Tibial nerve (tissue), 4 donors: ENCODE measurements around the gene ULK1. TPM values are rescaled to one million over a fixed set of nuclear protein-coding genes. Genes with fewer than 3 reads are reported as not detected.

Source experiments
- DNase-seq, 2 donors: peaks; one replicate each; pipeline ENCODE4 v3.0.0-alpha.2; 2019; ENCODE audit warnings: low spot score in 2 of 2
- H3K27ac ChIP-seq, 4 donors: fragments of 200-600 bp; sonication (generic) in 3 of 4; one replicate each; pipeline ENCODE4 v1.5.1; 2017 to 2019; ENCODE audit warnings: mild to moderate bottlenecking in 1 of 4
- H3K27me3 ChIP-seq, 2 donors: fragments of 200-600 bp; sonication (generic) in 1 of 2; one replicate each; pipeline versions ENCODE4 v1.5.1 to v1.6.0; 2017 to 2019
- H3K36me3 ChIP-seq, 3 donors: fragments of 200-600 bp; sonication (generic); one replicate each; pipeline ENCODE4 v1.5.1; 2018 to 2019
- H3K4me1 ChIP-seq, 4 donors: fragments of 200-600 bp; sonication (generic) in 3 of 4; one replicate each; pipeline ENCODE4 v1.5.1; 2017 to 2019
- H3K4me3 ChIP-seq, 4 donors: fragments of 200-600 bp; sonication (generic) in 3 of 4; one replicate each; pipeline ENCODE4 v1.5.1; 2017 to 2019; ENCODE audit warnings: mild to moderate bottlenecking in 1 of 4, moderate library complexity in 1 of 4
- H3K9me3 ChIP-seq, 4 donors: fragments of 200-600 bp; sonication (generic) in 3 of 4; one replicate each; pipeline ENCODE4 v1.5.1; 2017 to 2019
- CTCF ChIP-seq, 5 experiments: fragments of 200-600 bp in 3 of 5; fragments of 450-650 bp in 2 of 5; sonication (generic) in 3 of 5; IDR thresholded peaks; one replicate each; pipeline ENCODE4 v1.5.1; 2016 to 2019; ENCODE audit warnings: antibody characterized with exemption in 5 of 5, mild to moderate bottlenecking in 3 of 5, moderate library complexity in 2 of 5
- EP300 ChIP-seq, 2 donors: sonication (generic); formaldehyde crosslinking; IDR thresholded peaks; one replicate each; pipeline ENCODE4 v1.6.1; 2017; ENCODE audit warnings: antibody characterized with exemption in 2 of 2, mild to moderate bottlenecking in 1 of 2
- POLR2A ChIP-seq, 2 donors: fragments of 450-650 bp; IDR thresholded peaks; one replicate each; pipeline ENCODE4 v1.6.1; 2017; ENCODE audit warnings: antibody characterized with exemption in 2 of 2, mild to moderate bottlenecking in 2 of 2, moderate library complexity in 2 of 2
- WGBS, 2 donors: methylation state at CpG; one replicate each; pipeline ENCODE4 v1.1.5; 2018; 5-methylcytosine and 5-hydroxymethylcytosine counted together
- total RNA-seq, 4 donors: library from RNA; depleted of rRNA; stranded (reverse); fragments of >200 nt; gene quantifications; one replicate each; pipeline ENCODE4 v1.1.0, GENCODE V29; 2016

ULK1 gene
- total RNA-seq, 4 donors from 2014 or later, result 19.9 to 52.2 (median 38.0) TPM

GRCh38 chr12:131904346-131904745, 9.9 kb downstream of the ULK1 start:
- H3K4me1 ChIP-seq, result peaks cover 0 to 46% (median 11%) of the 10 kb centered on the region in 4 donors
- H3K27ac ChIP-seq, result no peak overlapping the region
- H3K9me3 ChIP-seq, result no peaks in the 10 kb centered on the region
- peaks cover 0 to 40% (median 4%) of the 10 kb centered on the region in 3 donors for H3K36me3 ChIP-seq
- H3K4me3 ChIP-seq, result no peak overlapping the region
- 80% methylated on average over 4 of the region's 5 CpGs; no CpG with 5 or more reads in 1 of the 2 donors for WGBS, 2 donors
- no peak for DNase-seq
- no peak for TF ChIP-seq CTCF (IDR thresholded peaks at IDR 0.05)
- no peak for TF ChIP-seq POLR2A (IDR thresholded peaks at IDR 0.05)
- no peak for TF ChIP-seq EP300 (IDR thresholded peaks at IDR 0.05)
- H3K27me3 ChIP-seq, result no peaks in the 10 kb centered on the region

GRCh38 chr12:131905081-131905629, 10.7 kb downstream of the ULK1 start:
- TF ChIP-seq CTCF (IDR thresholded peaks at IDR 0.05), result no peak
- WGBS, 2 donors, result 79 to 81% methylated on average over 9 to 13 of the region's 13 CpGs
- DNase-seq, result no peak
- Histone ChIP-seq H3K27me3 (no peaks in the 10 kb centered on the region), H3K9me3 (no peaks in the 10 kb centered on the region), H3K4me3 (no peak overlapping the region), H3K36me3 (peaks cover 0 to 44% (median 11%) of the 10 kb centered on the region in 3 donors), H3K27ac (no peak overlapping the region), H3K4me1 (peaks cover 0 to 44% (median 11%) of the 10 kb centered on the region in 4 donors)

- DNase-seq, result no peak
- 87 to 93% methylated on average over 14 of the region's 15 CpGs for WGBS, 2 donors
- no peak overlapping the region for H3K27ac ChIP-seq
- H3K36me3 ChIP-seq, result peaks cover 0 to 47% (median 11%) of the 10 kb centered on the region in 3 donors
- no peaks in the 10 kb centered on the region for H3K9me3 ChIP-seq
- no peak overlapping the region for H3K4me3 ChIP-seq
- no peaks in the 10 kb centered on the region for H3K27me3 ChIP-seq
- peaks cover 0 to 39% (median 11%) of the 10 kb centered on the region in 4 donors for H3K4me1 ChIP-seq
- no peak for TF ChIP-seq EP300 (IDR thresholded peaks at IDR 0.05)
- TF ChIP-seq POLR2A (IDR thresholded peaks at IDR 0.05), result no peak
- no peak for TF ChIP-seq CTCF (IDR thresholded peaks at IDR 0.05)
Observed at GRCh38 chr12:131905630-131906091, 11.2 kb downstream of the ULK1 start.

GRCh38 chr12:131907379-131908091, 13.1 kb downstream of the ULK1 start:
- Histone ChIP-seq H3K27ac (no peak overlapping the region), H3K4me1 (peaks cover 0 to 33% (median 7%) of the 10 kb centered on the region in 4 donors), H3K27me3 (no peaks in the 10 kb centered on the region), H3K36me3 (peaks cover 0 to 62% (median 25%) of the 10 kb centered on the region in 3 donors), H3K4me3 (no peak overlapping the region), H3K9me3 (no peaks in the 10 kb centered on the region)
- no peak for TF ChIP-seq CTCF (IDR thresholded peaks at IDR 0.05)
- TF ChIP-seq EP300 (IDR thresholded peaks at IDR 0.05), result no peak
- TF ChIP-seq POLR2A (IDR thresholded peaks at IDR 0.05), result no peak
- WGBS, 2 donors, result 93% methylated on average over 22 of the region's 31 CpGs
- DNase-seq, result no peak
